ES-I3 (cell line): ENCODE data around the gene MFNG.

ENCODE experiments used
- H3K36me3 ChIP-seq: 2 replicates; pipeline ENCODE4 v1.6.1; 2013; ENCODE audit warnings: mild to moderate bottlenecking, low read length, control low read depth, moderate library complexity; ENCODE audit not compliant: insufficient read depth
- H3K4me1 ChIP-seq: 2 replicates; pipeline ENCODE4 v1.6.1; 2013; ENCODE audit warnings: mild to moderate bottlenecking, control low read depth, low read length; ENCODE audit not compliant: insufficient read depth
- H3K9ac ChIP-seq: 2 replicates; pipeline ENCODE4 v1.6.1; 2013; ENCODE audit warnings: low read depth, mild to moderate bottlenecking, low read length, moderate library complexity
- H3K9me3 ChIP-seq: 2 replicates; pipeline ENCODE4 v1.6.1; 2013; ENCODE audit warnings: mild to moderate bottlenecking, low read length, moderate library complexity; ENCODE audit not compliant: control insufficient read depth, insufficient read depth

MFNG gene

DNA sequence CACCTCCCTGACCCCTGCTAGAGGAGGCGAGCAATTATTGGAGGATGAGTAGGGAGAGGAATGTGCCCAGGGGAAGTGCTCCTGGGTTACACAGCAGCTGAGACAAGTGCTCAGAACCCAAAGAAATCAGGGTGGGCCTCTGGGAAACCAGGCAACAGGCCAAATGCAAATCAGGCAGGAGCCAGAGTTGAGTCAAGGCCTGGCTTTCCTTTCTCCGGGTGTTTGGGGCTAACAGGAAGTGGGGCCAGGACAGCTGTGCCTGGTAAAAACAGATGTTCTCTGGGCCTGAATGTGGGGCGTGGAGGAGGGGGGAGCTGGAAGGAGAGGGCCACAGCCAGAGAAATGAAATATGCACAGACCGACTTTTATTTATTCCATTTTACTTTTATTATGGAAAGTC is 22.0 kb downstream of the MFNG start:
- H3K9ac ChIP-seq = no peak overlapping the region
- no peaks in the 10 kb centered on the region for H3K4me1 ChIP-seq
- H3K36me3 ChIP-seq = no peaks in the 10 kb centered on the region; the same call in 1 of the 2 replicates
- no peaks in the 10 kb centered on the region for H3K9me3 ChIP-seq

GRCh38 chr22:37462983-37463382 is 23.2 kb downstream of the MFNG start:
- H3K36me3 ChIP-seq = no peaks in the 10 kb centered on the region
- H3K9ac ChIP-seq = no peak overlapping the region
- H3K9me3 ChIP-seq = no peaks in the 10 kb centered on the region
- no peaks in the 10 kb centered on the region for H3K4me1 ChIP-seq

DNA sequence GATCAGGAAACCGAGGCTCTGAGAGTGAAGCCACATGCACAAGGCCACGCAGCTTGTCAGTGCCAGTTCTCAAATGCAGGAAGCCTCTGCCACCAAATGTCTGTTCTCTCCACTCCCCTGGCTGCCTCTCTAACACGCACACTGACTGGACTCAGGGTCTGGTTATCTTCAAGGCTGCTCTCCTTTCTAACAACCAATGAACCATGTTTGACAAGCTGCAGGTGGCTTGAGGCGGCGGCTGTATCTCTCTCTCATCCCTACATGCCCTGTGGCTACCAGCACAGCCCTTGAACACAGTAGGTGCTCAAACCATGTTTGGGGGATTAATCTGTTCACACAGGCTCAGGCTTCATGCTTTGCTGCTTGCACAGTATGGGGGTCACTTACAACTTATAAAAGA is 23.7 kb downstream of the MFNG start:
- H3K9me3 ChIP-seq = no peaks in the 10 kb centered on the region
- no peak overlapping the region for H3K9ac ChIP-seq
- no peaks in the 10 kb centered on the region for H3K36me3 ChIP-seq
- no peaks in the 10 kb centered on the region for H3K4me1 ChIP-seq

DNA sequence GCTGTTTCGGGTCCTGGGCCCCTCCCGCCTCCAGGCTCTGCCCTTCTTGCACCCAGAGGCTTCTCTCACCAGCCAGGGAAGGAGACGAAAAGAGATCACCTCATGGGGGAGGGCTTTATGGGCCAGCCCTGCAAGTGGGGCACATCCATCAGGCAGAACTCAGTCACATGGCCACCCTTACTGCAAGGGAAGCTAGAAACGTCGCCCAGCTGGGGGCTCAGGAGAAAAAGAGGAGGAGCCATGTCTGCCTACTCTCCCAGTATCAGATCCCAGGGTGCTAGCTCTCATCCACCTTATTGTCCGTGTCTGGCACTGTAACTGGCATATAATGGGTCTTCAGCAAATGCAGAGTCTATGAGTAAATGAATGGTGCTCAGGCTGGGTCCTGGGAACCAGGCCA is 24.2 kb downstream of the MFNG start:
- Histone ChIP-seq H3K36me3 (no peaks in the 10 kb centered on the region), H3K4me1 (no peaks in the 10 kb centered on the region), H3K9ac (no peak overlapping the region), H3K9me3 (no peaks in the 10 kb centered on the region)

DNA sequence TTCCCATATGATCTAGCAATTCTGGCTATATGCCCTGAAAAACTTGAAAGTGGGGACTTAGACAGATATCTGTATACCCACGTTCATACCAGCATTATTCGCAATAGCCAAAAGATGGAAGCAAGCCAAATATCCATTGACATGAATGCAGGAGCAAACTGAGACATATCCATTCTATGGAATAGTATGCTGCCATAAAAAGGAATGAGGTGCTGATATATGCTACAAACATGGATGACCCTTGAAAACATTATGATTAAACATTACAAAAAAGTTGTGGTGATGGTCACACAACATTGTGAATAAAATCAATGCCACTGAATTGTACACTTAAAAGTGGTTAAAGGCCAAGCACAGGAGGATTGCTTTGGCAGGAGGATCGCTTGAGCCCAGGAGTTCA is 25.5 kb downstream of the MFNG start:
- peaks cover 5% of the 10 kb centered on the region; the same call in 1 of the 2 replicates for H3K4me1 ChIP-seq
- H3K9me3 ChIP-seq = no peaks in the 10 kb centered on the region
- no peaks in the 10 kb centered on the region for H3K36me3 ChIP-seq
- no peak overlapping the region for H3K9ac ChIP-seq

- Histone ChIP-seq H3K9me3 (no peaks in the 10 kb centered on the region), H3K9ac (no peak overlapping the region), H3K36me3 (no peaks in the 10 kb centered on the region), H3K4me1 (peaks cover 13% of the 10 kb centered on the region; the same call in 1 of the 2 replicates)
Measured at GRCh38 chr22:37459206-37459605, 27.0 kb downstream of the MFNG start.

DNA sequence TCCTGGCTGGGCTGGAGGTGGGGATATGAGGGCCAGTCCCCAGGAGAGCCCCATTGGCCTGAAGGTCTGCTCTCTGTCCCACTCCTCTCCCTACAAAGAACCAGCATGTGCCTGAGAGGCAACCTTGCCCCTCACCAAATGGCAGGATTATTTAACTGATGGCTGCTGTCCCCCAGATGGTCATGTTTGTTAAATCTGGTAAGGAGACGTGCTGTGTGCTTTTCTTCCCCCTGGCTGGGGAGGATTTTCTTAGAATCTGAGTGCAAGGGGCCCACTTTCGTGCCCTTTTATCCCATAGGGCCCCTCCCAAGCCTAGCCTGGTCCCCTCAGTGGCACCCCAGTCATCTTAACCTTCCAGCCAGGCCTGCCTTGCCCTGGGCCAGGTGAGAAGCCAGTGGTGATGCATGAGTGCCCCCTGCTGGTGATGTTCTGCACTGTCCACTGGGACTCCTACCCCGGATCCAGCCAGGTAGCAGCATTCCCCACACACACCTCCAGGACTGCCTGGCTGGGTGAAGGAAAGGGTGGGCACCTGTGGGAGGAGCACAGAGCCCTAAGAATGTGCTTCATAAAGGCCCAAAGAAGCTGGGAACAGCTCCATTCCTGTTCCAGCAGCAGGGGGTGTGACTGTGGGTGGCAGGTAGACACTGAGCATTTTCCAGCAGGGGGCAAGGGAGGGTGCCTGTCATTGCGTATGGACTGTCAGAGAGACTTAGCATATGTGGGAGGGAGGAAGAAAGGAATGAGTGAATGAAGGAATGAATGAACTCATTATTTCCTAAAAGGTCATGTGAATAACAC is 28.9 kb downstream of the MFNG start:
- no peak overlapping the region for H3K9ac ChIP-seq
- no peaks in the 10 kb centered on the region for H3K36me3 ChIP-seq
- H3K9me3 ChIP-seq = no peaks in the 10 kb centered on the region
- peaks cover 13% of the 10 kb centered on the region; the same call in 1 of the 2 replicates for H3K4me1 ChIP-seq

DNA sequence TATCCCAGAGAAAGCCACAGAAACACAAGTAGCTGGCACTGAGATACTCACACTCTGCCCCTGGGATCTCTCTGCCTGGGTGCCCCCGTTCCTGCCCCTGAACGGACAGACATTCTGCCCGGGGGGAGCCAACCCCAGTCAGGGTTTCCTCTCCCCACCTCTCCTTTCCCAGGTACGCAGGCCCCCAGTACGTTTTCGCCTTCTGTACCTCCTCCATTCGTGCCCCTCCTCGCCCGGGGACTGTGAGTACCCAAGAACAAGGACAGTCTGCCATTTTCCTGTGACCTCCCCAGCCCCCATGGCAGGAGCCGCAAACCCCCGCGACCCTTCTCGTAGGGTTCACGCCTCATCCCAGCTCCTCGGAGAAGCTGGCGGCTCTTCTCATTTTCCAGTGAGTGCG is 29.8 kb downstream of the MFNG start:
- Histone ChIP-seq H3K9ac (no peak overlapping the region), H3K4me1 (peaks cover 13% of the 10 kb centered on the region; the same call in 1 of the 2 replicates), H3K36me3 (no peaks in the 10 kb centered on the region), H3K9me3 (peaks cover 2% of the 10 kb centered on the region)

- Histone ChIP-seq H3K9ac (no peak overlapping the region), H3K4me1 (peaks cover 13% of the 10 kb centered on the region; the same call in 1 of the 2 replicates), H3K36me3 (no peaks in the 10 kb centered on the region), H3K9me3 (peaks cover 4% of the 10 kb centered on the region)
Measured at GRCh38 chr22:37455896-37456295, 30.3 kb downstream of the MFNG start.

GRCh38 chr22:37454857-37455686 is 31.1 kb downstream of the MFNG start:
- Histone ChIP-seq H3K36me3 (no peaks in the 10 kb centered on the region), H3K9ac (no peak overlapping the region), H3K9me3 (peaks cover 4% of the 10 kb centered on the region), H3K4me1 (peaks cover 13% of the 10 kb centered on the region; the same call in 1 of the 2 replicates)

DNA sequence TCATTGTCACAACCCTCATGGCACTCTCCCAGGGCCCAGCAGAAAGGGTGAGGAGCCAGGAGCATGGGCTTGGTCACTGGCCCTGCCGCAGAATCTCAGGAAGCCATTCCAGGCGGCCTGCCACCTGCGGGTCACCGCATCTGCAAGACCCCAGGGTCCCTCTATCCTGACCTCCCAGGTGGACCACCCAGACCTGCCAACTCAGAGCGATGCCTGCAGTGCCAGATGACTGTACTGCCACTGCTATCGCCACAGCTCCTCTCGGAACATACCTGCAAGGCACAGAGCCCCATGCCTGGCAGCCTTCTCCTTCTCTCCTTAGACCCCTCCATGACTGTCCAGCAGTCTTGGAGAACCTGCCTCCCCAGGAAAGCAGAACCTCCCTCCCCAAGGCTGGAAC is 32.5 kb downstream of the MFNG start:
- no peaks in the 10 kb centered on the region for H3K36me3 ChIP-seq
- peaks cover 4% of the 10 kb centered on the region for H3K9me3 ChIP-seq
- peaks cover 13% of the 10 kb centered on the region; the same call in 1 of the 2 replicates for H3K4me1 ChIP-seq
- H3K9ac ChIP-seq = no peak overlapping the region

DNA sequence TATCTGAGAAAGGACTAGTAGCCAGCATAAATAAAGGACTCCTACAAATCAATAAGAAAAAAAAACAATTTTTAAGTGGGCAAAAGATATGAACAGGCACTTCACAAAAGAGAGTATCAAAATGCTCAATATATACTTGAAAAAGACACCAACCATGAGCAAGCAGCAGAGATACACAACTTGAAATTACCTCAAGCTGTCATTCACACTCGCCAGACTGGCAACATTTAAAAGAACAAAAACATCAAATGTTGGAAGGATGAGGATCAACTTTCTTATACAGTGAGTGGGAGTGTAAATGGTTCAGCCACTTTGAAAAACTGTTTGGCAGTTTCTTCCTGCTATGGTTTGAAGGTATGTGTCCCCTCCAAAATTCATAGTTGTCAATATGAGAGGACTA is 35.0 kb downstream of the MFNG start:
- Histone ChIP-seq H3K36me3 (no peaks in the 10 kb centered on the region), H3K4me1 (peaks cover 13% of the 10 kb centered on the region; the same call in 1 of the 2 replicates)

GRCh38 chr22:37449331-37450001 is 36.7 kb downstream of the MFNG start:
- Histone ChIP-seq H3K36me3 (no peaks in the 10 kb centered on the region), H3K9me3 (peaks cover 4% of the 10 kb centered on the region), H3K4me1 (no peaks in the 10 kb centered on the region), H3K9ac (no peak overlapping the region)

More for the DNA sequence above, 35.0 kb downstream of the MFNG start:
- Histone ChIP-seq H3K9me3 (peaks cover 4% of the 10 kb centered on the region), H3K9ac (no peak overlapping the region)

- H3K4me1 ChIP-seq = no peaks in the 10 kb centered on the region
- peaks cover 4% of the 10 kb centered on the region for H3K9me3 ChIP-seq
- no peak overlapping the region for H3K9ac ChIP-seq
- H3K36me3 ChIP-seq = no peaks in the 10 kb centered on the region
Measured at GRCh38 chr22:37448516-37449127, 37.6 kb downstream of the MFNG start.
